AG20443 (cell line): ENCODE measurements around the gene CYP11A1.

ENCODE experiments used
- DNase-seq: peaks from one replicate; pipeline ENCODE4 v3.0.0; 2012; ENCODE audit warnings: low spot score, mixed read lengths

CYP11A1 gene

GRCh38 chr15:74367296-74367854 lies at the start of gene CYP11A1:
Gene CYP11A1 (minus strand): TSS chr15:74367646. CDS start chr15:74367585, 61 bp downstream.
- DNase-seq, result no peak

- peak; percentile 76 for DNase-seq
Observed at GRCh38 chr15:74417225-74417624, 49.8 kb upstream of the CYP11A1 start.

- no peak for DNase-seq
Observed at GRCh38 chr15:74415966-74416916, 48.8 kb upstream of the CYP11A1 start.

GRCh38 chr15:74414603-74415338 lies 47.3 kb upstream of the CYP11A1 start:
- no peak for DNase-seq

- DNase-seq, result no peak
Observed at GRCh38 chr15:74414081-74414580, 46.7 kb upstream of the CYP11A1 start.

- DNase-seq, result no peak
Observed at GRCh38 chr15:74413350-74414080, 46.1 kb upstream of the CYP11A1 start.

- no peak for DNase-seq
Observed at GRCh38 chr15:74412159-74412558, 44.7 kb upstream of the CYP11A1 start.

GRCh38 chr15:74411686-74412085 lies 44.2 kb upstream of the CYP11A1 start:
- DNase-seq, result no peak

- DNase-seq, result no peak
Observed at GRCh38 chr15:74410502-74410901, 43.1 kb upstream of the CYP11A1 start.

GRCh38 chr15:74409225-74409624 lies 41.8 kb upstream of the CYP11A1 start:
- DNase-seq, result no peak

GRCh38 chr15:74408815-74409214 lies 41.4 kb upstream of the CYP11A1 start:
- no peak for DNase-seq

- no peak for DNase-seq
Observed at GRCh38 chr15:74408385-74408784, 40.9 kb upstream of the CYP11A1 start.

- DNase-seq, result peak; percentile 97
Observed at GRCh38 chr15:74406992-74407705, 39.7 kb upstream of the CYP11A1 start.

- no peak for DNase-seq
Observed at GRCh38 chr15:74406517-74406916, 39.1 kb upstream of the CYP11A1 start.

GRCh38 chr15:74405823-74406222 lies 38.4 kb upstream of the CYP11A1 start:
- no peak for DNase-seq

- DNase-seq, result no peak
Observed at GRCh38 chr15:74403991-74404563, 36.6 kb upstream of the CYP11A1 start.

GRCh38 chr15:74403588-74403919 lies 36.1 kb upstream of the CYP11A1 start:
- DNase-seq, result no peak

GRCh38 chr15:74402873-74403587 lies 35.6 kb upstream of the CYP11A1 start:
- DNase-seq, result no peak

- DNase-seq, result no peak
Observed at GRCh38 chr15:74402337-74402841, 34.9 kb upstream of the CYP11A1 start.
